Choroid plexus epithelial cell (primary cell): Measurements from ENCODE around the gene VAV1.
A peak's percentile ranks its signal among the peaks of the same experiment; 100 is the strongest.
"Not testable (repeated sequence)": the region's sequence is repeated elsewhere in the genome, so short reads cannot be mapped to it uniquely, and the experiment has no call there.

Experiments used
- DNase-seq: peaks from one replicate; pipeline ENCODE4 v3.0.0-alpha.2; 2010; ENCODE audit warnings: low read depth
- H3K4me3 ChIP-seq: 2 replicates; pipeline ENCODE4 v1.5.1; 2011; ENCODE audit warnings: low read depth, mild to moderate bottlenecking, control low read depth, low read length, moderate library complexity
- TF ChIP-seq, protein P1 (sequence below): conservative IDR thresholded peaks from 2 replicates; pipeline ENCODE4 v1.5.1; 2011; ENCODE audit warnings: low read depth, mild to moderate bottlenecking, control low read depth, inconsistent platforms, low read length, moderate library complexity

VAV1 gene

GRCh38 chr19:6753178-6754031 lies 19.1 kb upstream of the VAV1 start:
- peak overlapping the region; percentile 58 for H3K4me3 ChIP-seq
- TF ChIP-seq, protein P1, sequence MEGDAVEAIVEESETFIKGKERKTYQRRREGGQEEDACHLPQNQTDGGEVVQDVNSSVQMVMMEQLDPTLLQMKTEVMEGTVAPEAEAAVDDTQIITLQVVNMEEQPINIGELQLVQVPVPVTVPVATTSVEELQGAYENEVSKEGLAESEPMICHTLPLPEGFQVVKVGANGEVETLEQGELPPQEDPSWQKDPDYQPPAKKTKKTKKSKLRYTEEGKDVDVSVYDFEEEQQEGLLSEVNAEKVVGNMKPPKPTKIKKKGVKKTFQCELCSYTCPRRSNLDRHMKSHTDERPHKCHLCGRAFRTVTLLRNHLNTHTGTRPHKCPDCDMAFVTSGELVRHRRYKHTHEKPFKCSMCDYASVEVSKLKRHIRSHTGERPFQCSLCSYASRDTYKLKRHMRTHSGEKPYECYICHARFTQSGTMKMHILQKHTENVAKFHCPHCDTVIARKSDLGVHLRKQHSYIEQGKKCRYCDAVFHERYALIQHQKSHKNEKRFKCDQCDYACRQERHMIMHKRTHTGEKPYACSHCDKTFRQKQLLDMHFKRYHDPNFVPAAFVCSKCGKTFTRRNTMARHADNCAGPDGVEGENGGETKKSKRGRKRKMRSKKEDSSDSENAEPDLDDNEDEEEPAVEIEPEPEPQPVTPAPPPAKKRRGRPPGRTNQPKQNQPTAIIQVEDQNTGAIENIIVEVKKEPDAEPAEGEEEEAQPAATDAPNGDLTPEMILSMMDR, result peak; percentile 45
- peak; percentile 72 for DNase-seq

DNA sequence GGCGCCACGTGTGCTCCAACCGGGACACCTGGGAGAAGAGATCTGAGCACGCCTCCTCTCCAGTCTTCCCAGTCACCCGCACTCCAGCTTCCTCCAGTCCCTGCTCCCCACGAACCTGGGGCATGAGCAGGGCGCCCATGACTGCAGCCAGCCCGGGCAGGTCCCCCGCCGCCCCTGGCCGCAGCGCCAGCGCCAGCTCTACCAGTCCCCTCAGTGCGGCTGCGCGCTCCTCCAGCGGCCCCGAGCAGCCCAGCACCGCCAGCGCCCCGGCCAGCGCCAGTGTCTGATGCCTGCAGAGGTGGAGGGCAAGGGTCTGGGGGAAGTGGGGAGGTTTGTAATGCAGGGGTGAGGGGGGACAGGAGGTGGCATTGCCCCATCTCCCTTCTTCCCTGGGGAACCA lies 18.4 kb upstream of the VAV1 start:
- TF ChIP-seq, protein P1, result no peak
- no peak for DNase-seq

GRCh38 chr19:6754653-6755463 lies 17.6 kb upstream of the VAV1 start:
- DNase-seq, result no peak
- TF ChIP-seq, protein P1, result no peak
- H3K4me3 ChIP-seq, result no peak overlapping the region

More for the DNA sequence above, 18.4 kb upstream of the VAV1 start:
- H3K4me3 ChIP-seq, result no peak overlapping the region

DNA sequence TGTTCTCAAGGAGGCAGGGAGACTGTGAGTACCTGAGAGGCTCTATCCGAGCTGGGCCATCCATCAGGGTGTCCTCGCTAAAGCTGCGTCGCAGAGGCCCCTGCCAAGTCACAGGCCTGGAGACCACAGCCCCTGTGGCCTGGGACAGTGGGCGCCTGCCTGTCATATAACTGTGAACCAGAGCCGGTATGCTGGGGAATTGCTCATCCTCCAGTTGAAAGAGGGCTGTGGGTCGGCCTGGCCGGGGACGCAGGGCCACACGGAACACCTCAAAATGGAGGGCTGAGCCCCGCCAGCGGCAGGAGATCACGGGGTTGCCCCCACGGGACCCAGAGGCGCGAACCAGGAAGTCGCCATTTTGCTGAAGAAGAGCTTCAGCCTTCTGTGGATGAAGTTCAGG lies 11.9 kb upstream of the VAV1 start:
- DNase-seq, result no peak
- TF ChIP-seq, protein P1, result no peak
- no peak overlapping the region for H3K4me3 ChIP-seq

DNA sequence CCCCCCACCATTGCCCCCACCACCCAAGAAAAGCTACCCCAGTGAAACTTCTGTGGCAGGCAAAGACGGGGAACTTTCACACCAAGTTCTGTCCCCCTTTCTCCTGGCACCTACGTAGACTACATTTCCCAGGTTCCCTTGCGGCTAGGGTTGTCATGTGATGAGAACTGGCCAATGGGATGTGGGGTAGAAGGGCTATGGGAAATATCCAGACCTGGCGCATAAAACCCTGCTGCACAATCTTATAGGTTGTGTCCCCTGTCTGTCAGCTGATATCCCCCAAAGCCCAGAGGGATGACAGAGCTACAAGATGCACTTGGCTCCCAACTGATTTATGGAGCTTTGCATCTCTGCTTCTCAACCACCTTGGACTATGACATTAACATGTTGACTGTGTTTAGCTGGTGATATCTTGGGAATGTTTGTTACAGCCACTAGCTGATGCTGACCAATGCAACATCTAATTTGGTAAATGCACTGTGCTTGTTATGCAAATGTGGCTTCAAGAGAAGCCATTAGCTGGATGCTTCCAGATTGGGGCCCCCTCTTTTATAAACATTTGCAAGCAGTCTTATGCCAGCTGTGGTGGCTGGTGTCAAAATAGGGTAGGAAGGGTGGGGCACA lies 11.3 kb upstream of the VAV1 start:
- no peak for DNase-seq
- H3K4me3 ChIP-seq, result no peak overlapping the region
- TF ChIP-seq, protein P1, result no peak

DNA sequence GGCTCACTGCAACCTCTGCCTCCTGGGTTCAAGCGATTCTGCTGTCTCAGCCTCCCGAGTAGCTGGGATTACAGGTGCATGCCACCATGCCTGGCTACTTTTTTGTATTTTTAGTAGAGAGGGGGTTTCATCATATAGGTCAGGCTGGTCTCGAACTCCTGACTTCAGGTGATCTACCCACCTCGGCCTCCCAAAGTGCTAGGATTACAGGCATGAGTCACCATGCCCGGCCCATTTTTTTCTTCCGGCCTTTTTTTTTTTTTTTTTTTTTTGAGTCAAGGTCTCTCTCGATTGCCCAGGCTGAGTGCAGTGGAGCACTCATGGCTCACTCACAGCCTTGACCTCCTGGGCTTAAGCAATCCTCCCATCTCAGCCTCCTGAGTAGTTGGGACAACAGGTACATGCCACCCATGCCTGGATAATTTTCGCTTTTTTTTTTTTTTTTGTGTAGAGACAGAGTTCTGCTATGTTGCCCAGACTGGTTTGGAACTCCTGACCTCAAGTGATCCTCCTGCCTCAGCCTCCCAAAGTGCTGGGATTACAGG lies 10.2 kb upstream of the VAV1 start:
- H3K4me3 ChIP-seq, DNase-seq: not testable (repeated sequence)
